ENCODE results near the gene UBE2V1. TPM values are rescaled to one million over a fixed set of nuclear protein-coding genes. Genes with fewer than 3 reads are reported as not detected.

UBE2V1 gene
- total RNA-seq, 1 experiment from 2014 or later: 119 TPM

- ATAC-seq: no peak
- intact Hi-C loops (cut with micrococcal nuclease): no loop called here
- H3K9me2 ChIP-seq (replicated peaks; ENCODE audit: low read length): no peaks in the 10 kb centered on the region
- H3F3A ChIP-seq (ENCODE audit: low read length, unreplicated experiment): no peaks in the 10 kb centered on the region
- TF ChIP-seq EZH2phosphoT487 (IDR thresholded peaks at IDR 0.05; ENCODE audit: borderline replicate concordance, low read length) (no peak), CTCF (conservative IDR thresholded peaks at IDR 0.05; ENCODE audit: low read depth, low read length) (no peak), EZH2 (IDR thresholded peaks at IDR 0.05; ENCODE audit: low read length, unreplicated experiment) (no peak)
- POLR2A ChIA-PET (ENCODE audit: unreplicated experiment): no interaction called here
- H3K4me3 ChIP-seq (ENCODE audit: low read length): no peak overlapping the region
- H3K9ac ChIP-seq (ENCODE audit: low read length): no peak overlapping the region
- H3K4me2 ChIP-seq (ENCODE audit: low read length): no peak overlapping the region
- no peaks in the 10 kb centered on the region for H3K9me3 ChIP-seq (ENCODE audit: low read length)
- no peak overlapping the region for H2AFZ ChIP-seq (ENCODE audit: low read length)
- H4K20me1 ChIP-seq (ENCODE audit: low read length): no peaks in the 10 kb centered on the region
- no peaks in the 10 kb centered on the region for H3K79me2 ChIP-seq (ENCODE audit: low read length)
- H3K36me3 ChIP-seq (ENCODE audit: low read depth, low read length): no peaks in the 10 kb centered on the region
- no peak overlapping the region for H3K27ac ChIP-seq (ENCODE audit: low read length)
- no peaks in the 10 kb centered on the region for H3K4me1 ChIP-seq (ENCODE audit: insufficient read depth, low read length)
- DNase-seq: no peak
- H3K27me3 ChIP-seq (ENCODE audit: low read length): no peaks in the 10 kb centered on the region
- BruUV-seq (replicated peaks): no TSS peak
- CTCF ChIA-PET: no interaction called here
Observed at GRCh38 chr20:50048420-50049166, 64.4 kb downstream of the UBE2V1 start.

GRCh38 chr20:50044353-50044960 is 68.5 kb downstream of the UBE2V1 start:
- Histone ChIP-seq H2AFZ (ENCODE audit: low read length) (no peak overlapping the region), H3K36me3 (ENCODE audit: low read depth, low read length) (no peaks in the 10 kb centered on the region), H3K4me1 (ENCODE audit: insufficient read depth, low read length) (no peaks in the 10 kb centered on the region), H3K79me2 (ENCODE audit: low read length) (no peaks in the 10 kb centered on the region), H4K20me1 (ENCODE audit: low read length) (no peaks in the 10 kb centered on the region), H3K27ac (ENCODE audit: low read length) (no peak overlapping the region), H3K4me3 (ENCODE audit: low read length) (no peak overlapping the region), H3F3A (ENCODE audit: low read length, unreplicated experiment) (no peaks in the 10 kb centered on the region), H3K4me2 (ENCODE audit: low read length) (no peak overlapping the region), H3K9ac (ENCODE audit: low read length) (no peak overlapping the region), H3K27me3 (ENCODE audit: low read length) (no peaks in the 10 kb centered on the region), H3K9me3 (ENCODE audit: low read length) (no peaks in the 10 kb centered on the region), H3K9me2 (replicated peaks; ENCODE audit: low read length) (no peaks in the 10 kb centered on the region)
- intact Hi-C loops (cut with micrococcal nuclease): no loop called here
- DNase-seq: no peak
- ATAC-seq: no peak
- TF ChIP-seq EZH2phosphoT487 (IDR thresholded peaks at IDR 0.05; ENCODE audit: borderline replicate concordance, low read length) (no peak), EZH2 (IDR thresholded peaks at IDR 0.05; ENCODE audit: low read length, unreplicated experiment) (no peak), CTCF (conservative IDR thresholded peaks at IDR 0.05; ENCODE audit: low read depth, low read length) (no peak)
- ChIA-PET CTCF (no interaction called here), POLR2A (ENCODE audit: unreplicated experiment) (no interaction called here)
- no TSS peak for BruUV-seq (replicated peaks)
